Islet precursor cell (in vitro differentiated cells): ENCODE data around the gene RSAD1.
"Not testable (repeated sequence)": the region's sequence is repeated elsewhere in the genome, so short reads cannot be mapped to it uniquely, and the experiment has no call there.

Experiments
- DNase-seq: peaks from one replicate; pipeline ENCODE4 v3.0.0-alpha.2; 2018

Gene RSAD1

GRCh38 chr17:50473901-50474300, 4.8 kb upstream of the RSAD1 start:
- DNase-seq, result no peak

- DNase-seq, result no peak
Observed at GRCh38 chr17:50474523-50474922, 4.1 kb upstream of the RSAD1 start.

- DNase-seq, result no peak
Observed at GRCh38 chr17:50475362-50475761, 3.3 kb upstream of the RSAD1 start.

GRCh38 chr17:50475775-50476544, 2.7 kb upstream of the RSAD1 start:
- DNase-seq, result not testable (repeated sequence)

- DNase-seq, result no peak
Observed at GRCh38 chr17:50476545-50477315, 1.9 kb upstream of the RSAD1 start.

- DNase-seq, result no peak
Observed at GRCh38 chr17:50477976-50478375, 684 bp upstream of the RSAD1 start.

GRCh38 chr17:50479522-50480141, 972 bp downstream of the RSAD1 start:
- peak; percentile 96 for DNase-seq

- no peak for DNase-seq
Observed at GRCh38 chr17:50480142-50480764, 1.6 kb downstream of the RSAD1 start.

GRCh38 chr17:50480854-50481490, 2.3 kb downstream of the RSAD1 start:
- no peak for DNase-seq

- no peak for DNase-seq
Observed at GRCh38 chr17:50481648-50482047, 3.0 kb downstream of the RSAD1 start.

- no peak for DNase-seq
Observed at GRCh38 chr17:50482110-50482509, 3.5 kb downstream of the RSAD1 start.

GRCh38 chr17:50482516-50482915, 3.9 kb downstream of the RSAD1 start:
- peak; percentile 98 for DNase-seq

GRCh38 chr17:50483266-50483665, 4.6 kb downstream of the RSAD1 start:
- DNase-seq, result no peak

- DNase-seq, result no peak
Observed at GRCh38 chr17:50484386-50485155, 5.9 kb downstream of the RSAD1 start.

GRCh38 chr17:50487213-50488096, 8.8 kb downstream of the RSAD1 start:
- no peak for DNase-seq

GRCh38 chr17:50488880-50489279, 10.2 kb downstream of the RSAD1 start:
- peak; percentile 52 for DNase-seq

GRCh38 chr17:50491505-50491904, 12.8 kb downstream of the RSAD1 start:
- no peak for DNase-seq

GRCh38 chr17:50492214-50492613, 13.6 kb downstream of the RSAD1 start:
- no peak for DNase-seq

GRCh38 chr17:50493744-50494143, 15.1 kb downstream of the RSAD1 start:
- DNase-seq, result no peak

GRCh38 chr17:50495217-50495823, 16.7 kb downstream of the RSAD1 start:
- no peak for DNase-seq

- no peak for DNase-seq
Observed at GRCh38 chr17:50495918-50496317, 17.3 kb downstream of the RSAD1 start.
